Measurements from ENCODE around the gene LGALS3BP. TPM values are rescaled to one million over a fixed set of nuclear protein-coding genes. Genes with fewer than 3 reads are reported as not detected.

The LGALS3BP gene
- total RNA-seq, 4 donors from 2014 or later, result 193 to 443 (median 390) TPM

- no peak overlapping the region for H3K27ac ChIP-seq
- TF ChIP-seq CTCF (IDR thresholded peaks at IDR 0.05) (no peak), POLR2A (IDR thresholded peaks at IDR 0.05) (no peak)
- intact Hi-C loops (cut with DNase I), result no loop called here
- H3K9me3 ChIP-seq, result no peaks in the 10 kb centered on the region
- H3K27me3 ChIP-seq, result no peaks in the 10 kb centered on the region
- H3K4me3 ChIP-seq (replicated peaks in 1 of 3), result no peak overlapping the region
- DNase-seq, result no peak
- H3K36me3 ChIP-seq, result no peaks in the 10 kb centered on the region
- WGBS, 2 donors, result 86% methylated on average over 11 of the region's 11 CpGs
- peaks cover 9 to 13% of the 10 kb centered on the region in 2 donors for H3K4me1 ChIP-seq
Observed at GRCh38 chr17:78956254-78956653, 23.5 kb downstream of the LGALS3BP start.

GRCh38 chr17:78954684-78955083 is 25.0 kb downstream of the LGALS3BP start:
- TF ChIP-seq CTCF (IDR thresholded peaks at IDR 0.05) (no peak), POLR2A (IDR thresholded peaks at IDR 0.05) (no peak)
- Histone ChIP-seq H3K9me3 (no peaks in the 10 kb centered on the region), H3K27ac (no peak overlapping the region), H3K4me1 (peaks cover 9 to 13% of the 10 kb centered on the region in 2 donors), H3K4me3 (replicated peaks in 1 of 3) (no peak overlapping the region), H3K36me3 (no peaks in the 10 kb centered on the region), H3K27me3 (no peaks in the 10 kb centered on the region)
- no peak for DNase-seq
- intact Hi-C loops (cut with DNase I), result no loop called here
- WGBS, 2 donors, result 82 to 95% methylated on average over 5 to 14 of the region's 14 CpGs

GRCh38 chr17:78953356-78954350 is 26.1 kb downstream of the LGALS3BP start:
- H3K36me3 ChIP-seq, result no peaks in the 10 kb centered on the region
- no peaks in the 10 kb centered on the region for H3K27me3 ChIP-seq
- TF ChIP-seq POLR2A (IDR thresholded peaks at IDR 0.05), result no peak
- TF ChIP-seq CTCF (IDR thresholded peaks at IDR 0.05), result no peak
- intact Hi-C loops (cut with DNase I), result no loop called here
- DNase-seq, result no peak
- H3K9me3 ChIP-seq, result no peaks in the 10 kb centered on the region
- H3K27ac ChIP-seq, result no peak overlapping the region
- WGBS, 2 donors, result 80 to 84% methylated on average over 26 to 28 of the region's 29 CpGs
- peaks cover 9 to 13% of the 10 kb centered on the region in 2 donors for H3K4me1 ChIP-seq
- H3K4me3 ChIP-seq (replicated peaks in 1 of 3), result no peak overlapping the region

- DNase-seq, result no peak
- WGBS, 2 donors, result 86 to 88% methylated on average over 6 to 8 of the region's 10 CpGs
- intact Hi-C loops (cut with DNase I), result no loop called here
Observed at GRCh38 chr17:78952706-78953105, 27.0 kb downstream of the LGALS3BP start.

More at GRCh38 chr17:78952706-78953105, 27.0 kb downstream of the LGALS3BP start:
- TF ChIP-seq CTCF (IDR thresholded peaks at IDR 0.05) (no peak), POLR2A (IDR thresholded peaks at IDR 0.05) (no peak)
- Histone ChIP-seq H3K36me3 (no peaks in the 10 kb centered on the region), H3K4me3 (replicated peaks in 1 of 3) (no peak overlapping the region), H3K9me3 (no peaks in the 10 kb centered on the region), H3K4me1 (peaks cover 12 to 15% of the 10 kb centered on the region in 2 donors), H3K27ac (peak overlapping the region in 2 of 3 donors; percentile 52 to 56), H3K27me3 (no peaks in the 10 kb centered on the region)
